Measurements from ENCODE around the gene SPCS1.

DNA sequence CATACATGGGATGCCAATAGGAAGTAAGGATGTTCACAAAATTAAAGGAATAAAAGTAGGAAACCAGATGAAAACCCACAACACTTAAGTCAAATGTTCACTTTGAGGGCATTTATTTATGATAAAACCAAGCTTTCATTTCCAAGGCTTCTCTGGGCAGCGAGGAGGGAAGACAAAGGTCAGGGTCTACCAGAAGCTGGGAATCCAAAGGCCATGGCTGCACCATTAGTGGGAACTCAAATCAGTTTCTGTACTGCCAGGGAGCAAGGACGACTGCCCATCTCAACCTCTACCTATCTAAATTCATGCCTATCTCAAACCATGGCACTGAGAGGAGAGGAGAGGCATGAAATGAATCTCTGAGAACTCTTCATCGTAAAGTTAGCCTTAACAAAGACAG lies 42.8 kb upstream of the SPCS1 start:
- TF ChIP-seq, protein P1, sequence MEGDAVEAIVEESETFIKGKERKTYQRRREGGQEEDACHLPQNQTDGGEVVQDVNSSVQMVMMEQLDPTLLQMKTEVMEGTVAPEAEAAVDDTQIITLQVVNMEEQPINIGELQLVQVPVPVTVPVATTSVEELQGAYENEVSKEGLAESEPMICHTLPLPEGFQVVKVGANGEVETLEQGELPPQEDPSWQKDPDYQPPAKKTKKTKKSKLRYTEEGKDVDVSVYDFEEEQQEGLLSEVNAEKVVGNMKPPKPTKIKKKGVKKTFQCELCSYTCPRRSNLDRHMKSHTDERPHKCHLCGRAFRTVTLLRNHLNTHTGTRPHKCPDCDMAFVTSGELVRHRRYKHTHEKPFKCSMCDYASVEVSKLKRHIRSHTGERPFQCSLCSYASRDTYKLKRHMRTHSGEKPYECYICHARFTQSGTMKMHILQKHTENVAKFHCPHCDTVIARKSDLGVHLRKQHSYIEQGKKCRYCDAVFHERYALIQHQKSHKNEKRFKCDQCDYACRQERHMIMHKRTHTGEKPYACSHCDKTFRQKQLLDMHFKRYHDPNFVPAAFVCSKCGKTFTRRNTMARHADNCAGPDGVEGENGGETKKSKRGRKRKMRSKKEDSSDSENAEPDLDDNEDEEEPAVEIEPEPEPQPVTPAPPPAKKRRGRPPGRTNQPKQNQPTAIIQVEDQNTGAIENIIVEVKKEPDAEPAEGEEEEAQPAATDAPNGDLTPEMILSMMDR (IDR thresholded peaks at IDR 0.05) = no peak
- TF ChIP-seq MYC (IDR thresholded peaks at IDR 0.05; ENCODE audit: borderline replicate concordance, low read length) = no peak
- TF ChIP-seq, protein P2, sequence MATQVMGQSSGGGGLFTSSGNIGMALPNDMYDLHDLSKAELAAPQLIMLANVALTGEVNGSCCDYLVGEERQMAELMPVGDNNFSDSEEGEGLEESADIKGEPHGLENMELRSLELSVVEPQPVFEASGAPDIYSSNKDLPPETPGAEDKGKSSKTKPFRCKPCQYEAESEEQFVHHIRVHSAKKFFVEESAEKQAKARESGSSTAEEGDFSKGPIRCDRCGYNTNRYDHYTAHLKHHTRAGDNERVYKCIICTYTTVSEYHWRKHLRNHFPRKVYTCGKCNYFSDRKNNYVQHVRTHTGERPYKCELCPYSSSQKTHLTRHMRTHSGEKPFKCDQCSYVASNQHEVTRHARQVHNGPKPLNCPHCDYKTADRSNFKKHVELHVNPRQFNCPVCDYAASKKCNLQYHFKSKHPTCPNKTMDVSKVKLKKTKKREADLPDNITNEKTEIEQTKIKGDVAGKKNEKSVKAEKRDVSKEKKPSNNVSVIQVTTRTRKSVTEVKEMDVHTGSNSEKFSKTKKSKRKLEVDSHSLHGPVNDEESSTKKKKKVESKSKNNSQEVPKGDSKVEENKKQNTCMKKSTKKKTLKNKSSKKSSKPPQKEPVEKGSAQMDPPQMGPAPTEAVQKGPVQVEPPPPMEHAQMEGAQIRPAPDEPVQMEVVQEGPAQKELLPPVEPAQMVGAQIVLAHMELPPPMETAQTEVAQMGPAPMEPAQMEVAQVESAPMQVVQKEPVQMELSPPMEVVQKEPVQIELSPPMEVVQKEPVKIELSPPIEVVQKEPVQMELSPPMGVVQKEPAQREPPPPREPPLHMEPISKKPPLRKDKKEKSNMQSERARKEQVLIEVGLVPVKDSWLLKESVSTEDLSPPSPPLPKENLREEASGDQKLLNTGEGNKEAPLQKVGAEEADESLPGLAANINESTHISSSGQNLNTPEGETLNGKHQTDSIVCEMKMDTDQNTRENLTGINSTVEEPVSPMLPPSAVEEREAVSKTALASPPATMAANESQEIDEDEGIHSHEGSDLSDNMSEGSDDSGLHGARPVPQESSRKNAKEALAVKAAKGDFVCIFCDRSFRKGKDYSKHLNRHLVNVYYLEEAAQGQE (IDR thresholded peaks at IDR 0.05) = no peak
- no peak for TF ChIP-seq JUNB (IDR thresholded peaks at IDR 0.05)
- TF ChIP-seq RARB (CRISPR knock-in tag; IDR thresholded peaks at IDR 0.05) = no peak
- TF ChIP-seq POLR2A (IDR thresholded peaks at IDR 0.05; ENCODE audit: low read length) = no peak
- TF ChIP-seq KDM5A (IDR thresholded peaks at IDR 0.05) = no peak
- TF ChIP-seq PHF8 (IDR thresholded peaks at IDR 0.05; ENCODE audit: borderline replicate concordance, low read depth) = no peak
- TF ChIP-seq BHLHE40 (IDR thresholded peaks at IDR 0.05; ENCODE audit: low read depth, low read length) = no peak
- TF ChIP-seq NR3C1 (IDR thresholded peaks at IDR 0.05) = no peak
- no peak for TF ChIP-seq RCOR1 (IDR thresholded peaks at IDR 0.05; ENCODE audit: low read depth, low read length)
